ENCODE data around the gene IGFLR1. TPM values are rescaled to one million over a fixed set of nuclear protein-coding genes. Genes with fewer than 3 reads are reported as not detected.

The IGFLR1 gene
- total and polyA plus RNA-seq, 2 of the 8 experiments (the other 6 are each of a cell fraction or from before 2014, with no cell fraction given), result 8.4 to 28.9 TPM

GRCh38 chr19:35733180-35734125 lies 8.8 kb downstream of the IGFLR1 start (continued):
- TF ChIP-seq CHD7 (IDR thresholded peaks at IDR 0.05; ENCODE audit: insufficient replicate concordance, low read length) (no peak), SIN3A (conservative IDR thresholded peaks at IDR 0.05 in 1 of 2, IDR thresholded peaks at IDR 0.05 in 1 of 2; ENCODE audit: low read depth in 1 of 2, low read length in 2 of 2) (no peak), SRF (IDR thresholded peaks at IDR 0.05; ENCODE audit: low read depth, low read length) (no peak), CTBP2 (IDR thresholded peaks at IDR 0.05; ENCODE audit: borderline replicate concordance, insufficient read depth, insufficient read length, low read length) (no peak), YY1 (IDR thresholded peaks at IDR 0.05; ENCODE audit: low read depth, low read length) (no peak), USF2 (IDR thresholded peaks at IDR 0.05; ENCODE audit: low read length) (no peak), FOSL1 (IDR thresholded peaks at IDR 0.05; ENCODE audit: insufficient read depth, low read depth, low read length) (no peak), TEAD4 (IDR thresholded peaks at IDR 0.05; ENCODE audit: low read depth, low read length) (no peak)

Data from H1 (cell line).